SU-DHL-6 (cell line): ENCODE measurements around the gene KLF1.
A peak's percentile ranks its signal among the peaks of the same experiment; 100 is the strongest.

Experiments used
- H2AFZ ChIP-seq: fragments of 200-600 bp; sonication (generic); 2 replicates; pipeline ENCODE4 v1.6.1; 2014; ENCODE audit warnings: low read depth, mild to moderate bottlenecking, moderate library complexity, mixed read lengths, antibody characterized with exemption, low read length; ENCODE audit not compliant: severe bottlenecking
- H3F3A ChIP-seq: fragments of 200-600 bp; shearing (Covaris generic); 2 replicates; pipeline ENCODE4 v1.6.0; 2016; ENCODE audit warnings: antibody characterized with exemption, mild to moderate bottlenecking; ENCODE audit not compliant: insufficient read depth
- H3K27ac ChIP-seq: fragments of 200-600 bp; sonication (generic); 2 replicates; pipeline ENCODE4 v1.5.1; 2016; ENCODE audit warnings: low read depth, mild to moderate bottlenecking, low read length, moderate library complexity, mixed read lengths
- H3K27me3 ChIP-seq: fragments of 200-600 bp; sonication (generic), shearing (Covaris generic); 2 replicates; pipeline ENCODE4 v1.6.0; 2014; ENCODE audit warnings: mild to moderate bottlenecking, low read length
- H3K36me3 ChIP-seq: fragments of 200-600 bp; sonication (generic); 2 replicates; pipeline ENCODE4 v1.6.1; 2014; ENCODE audit warnings: mild to moderate bottlenecking, low read length, mixed read lengths
- H3K4me2 ChIP-seq: fragments of 300-600, 200-600 bp; shearing (Covaris generic), sonication (generic); 2 replicates; pipeline ENCODE4 v1.6.0; 2014; ENCODE audit warnings: low read length, low read depth, mild to moderate bottlenecking; ENCODE audit not compliant: poor library complexity, severe bottlenecking
- H3K4me3 ChIP-seq: fragments of 200-600 bp; sonication (generic); 2 replicates; pipeline ENCODE4 v1.5.1; 2014; ENCODE audit warnings: antibody characterized with exemption, low read length, mild to moderate bottlenecking, mixed read lengths; ENCODE audit not compliant: insufficient read depth, poor library complexity, severe bottlenecking
- H3K79me2 ChIP-seq: fragments of 200-600 bp; sonication (generic); 2 replicates; pipeline ENCODE4 v1.6.1; 2014; ENCODE audit warnings: mild to moderate bottlenecking, low read length, moderate library complexity; ENCODE audit not compliant: insufficient read depth
- H3K9ac ChIP-seq: fragments of 200-600 bp; sonication (generic); 2 replicates; pipeline ENCODE4 v1.7.0; 2014; ENCODE audit warnings: mild to moderate bottlenecking, low read length
- H3K9me2 ChIP-seq: fragments of 200-600 bp; sonication (generic); replicated peaks from 2 replicates; pipeline ENCODE4 v1.6.1; 2014; ENCODE audit warnings: low read length; ENCODE audit not compliant: insufficient read depth
- H3K9me3 ChIP-seq: fragments of 200-600 bp; sonication (generic); 2 replicates; pipeline ENCODE4 v1.6.1; 2014; ENCODE audit warnings: low read length, mixed read lengths; ENCODE audit not compliant: insufficient read depth
- H4K20me1 ChIP-seq: fragments of 200-600 bp; sonication (generic); 2 replicates; pipeline ENCODE4 v1.6.1; 2014; ENCODE audit warnings: low read depth, mild to moderate bottlenecking, antibody characterized with exemption, low read length, moderate library complexity, mixed read lengths
- EZH2phosphoT487 ChIP-seq: fragments of 200-600 bp; sonication (generic), shearing (Covaris generic); conservative IDR thresholded peaks from 2 replicates; pipeline ENCODE4 v1.6.1; 2018; ENCODE audit warnings: mild to moderate bottlenecking, antibody characterized with exemption, low read length, moderate library complexity, mixed read lengths
- TF ChIP-seq, protein P1 (sequence below): fragments of 200-600 bp; sonication (generic); IDR thresholded peaks from one replicate; pipeline ENCODE4 v1.5.1; 2017; ENCODE audit warnings: antibody characterized with exemption, mild to moderate bottlenecking, low read length, moderate library complexity; ENCODE audit not compliant: insufficient read depth, poor library complexity, severe bottlenecking

Gene KLF1

DNA sequence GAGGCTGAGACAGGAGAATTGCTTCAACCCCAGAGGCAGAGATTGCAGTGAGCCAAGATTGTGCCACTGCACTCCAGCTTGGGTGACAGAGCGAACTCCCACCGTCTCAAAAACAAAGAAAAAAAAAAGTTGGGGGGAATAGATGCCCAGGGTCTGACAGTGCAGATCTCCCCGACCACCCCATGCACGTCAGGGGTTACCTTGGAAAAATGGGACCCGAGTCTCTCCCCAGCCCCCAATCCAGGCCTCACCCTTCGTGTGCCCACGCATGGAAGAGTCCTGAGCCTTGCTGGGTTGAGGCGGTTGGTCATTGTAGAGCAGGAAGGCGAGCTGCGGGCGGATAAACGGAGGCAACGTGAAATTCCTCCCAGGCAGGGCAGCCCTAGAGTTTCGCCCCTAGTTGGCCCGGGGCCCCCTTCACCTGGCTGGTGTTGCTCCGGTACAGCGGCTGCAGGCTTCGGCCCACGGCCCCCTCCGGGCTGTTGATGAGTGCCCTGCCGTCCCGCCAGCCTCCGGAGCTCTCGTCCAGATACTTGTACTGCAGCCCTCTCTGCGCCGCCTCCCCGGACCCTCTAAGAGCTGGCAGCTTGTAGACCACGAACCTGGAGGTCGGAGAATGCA is 6.3 kb downstream of the KLF1 start:
- Histone ChIP-seq H3K27me3 (no peaks in the 10 kb centered on the region), H3K79me2 (peaks cover 6% of the 10 kb centered on the region; the same call in 1 of the 2 replicates), H3K9ac (peak overlapping the region; percentile 90), H3K36me3 (no peaks in the 10 kb centered on the region), H3F3A (peaks cover 6% of the 10 kb centered on the region; the same call in 1 of the 2 replicates), H3K27ac (peak overlapping the region; percentile 71), H3K4me3 (peak overlapping the region; percentile 94), H3K9me3 (peaks cover 13% of the 10 kb centered on the region; the same call in 1 of the 2 replicates), H2AFZ (peak overlapping the region; percentile 90), H4K20me1 (no peaks in the 10 kb centered on the region), H3K9me2 (no peaks in the 10 kb centered on the region), H3K4me2 (peak overlapping the region; percentile 65)
- TF ChIP-seq EZH2phosphoT487: no peak
- TF ChIP-seq, protein P1, sequence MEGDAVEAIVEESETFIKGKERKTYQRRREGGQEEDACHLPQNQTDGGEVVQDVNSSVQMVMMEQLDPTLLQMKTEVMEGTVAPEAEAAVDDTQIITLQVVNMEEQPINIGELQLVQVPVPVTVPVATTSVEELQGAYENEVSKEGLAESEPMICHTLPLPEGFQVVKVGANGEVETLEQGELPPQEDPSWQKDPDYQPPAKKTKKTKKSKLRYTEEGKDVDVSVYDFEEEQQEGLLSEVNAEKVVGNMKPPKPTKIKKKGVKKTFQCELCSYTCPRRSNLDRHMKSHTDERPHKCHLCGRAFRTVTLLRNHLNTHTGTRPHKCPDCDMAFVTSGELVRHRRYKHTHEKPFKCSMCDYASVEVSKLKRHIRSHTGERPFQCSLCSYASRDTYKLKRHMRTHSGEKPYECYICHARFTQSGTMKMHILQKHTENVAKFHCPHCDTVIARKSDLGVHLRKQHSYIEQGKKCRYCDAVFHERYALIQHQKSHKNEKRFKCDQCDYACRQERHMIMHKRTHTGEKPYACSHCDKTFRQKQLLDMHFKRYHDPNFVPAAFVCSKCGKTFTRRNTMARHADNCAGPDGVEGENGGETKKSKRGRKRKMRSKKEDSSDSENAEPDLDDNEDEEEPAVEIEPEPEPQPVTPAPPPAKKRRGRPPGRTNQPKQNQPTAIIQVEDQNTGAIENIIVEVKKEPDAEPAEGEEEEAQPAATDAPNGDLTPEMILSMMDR: no peak

DNA sequence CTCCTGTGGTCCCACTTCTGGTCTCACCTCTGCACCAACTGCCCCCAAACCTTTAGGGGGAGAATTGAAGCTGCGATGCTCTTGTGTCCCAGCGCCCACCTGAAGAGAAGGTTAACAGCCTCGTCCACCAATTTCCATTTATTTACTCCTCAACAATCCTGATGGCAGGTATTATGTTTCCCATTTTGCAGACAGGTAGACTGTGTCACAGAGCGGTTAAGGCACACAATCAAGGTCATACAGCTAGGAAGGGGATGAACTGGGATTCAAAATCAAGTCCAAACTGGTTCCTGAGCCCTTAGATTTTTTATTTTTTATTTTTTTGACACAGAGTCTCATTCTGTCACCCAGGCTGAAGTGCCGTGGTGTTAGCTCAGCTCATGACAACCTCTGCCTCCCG is 11.9 kb downstream of the KLF1 start:
- H3K27ac ChIP-seq: no peak overlapping the region
- H3K4me3 ChIP-seq: no peak overlapping the region
- H3K36me3 ChIP-seq: no peaks in the 10 kb centered on the region
- H3K9me3 ChIP-seq: no peaks in the 10 kb centered on the region
- no peak overlapping the region for H3K4me2 ChIP-seq
- no peaks in the 10 kb centered on the region for H3K9me2 ChIP-seq
- no peak overlapping the region for H3K9ac ChIP-seq
- no peaks in the 10 kb centered on the region for H3K27me3 ChIP-seq
- no peaks in the 10 kb centered on the region for H4K20me1 ChIP-seq
- peaks cover 1% of the 10 kb centered on the region; the same call in 1 of the 2 replicates for H3K79me2 ChIP-seq
- H2AFZ ChIP-seq: no peak overlapping the region
- TF ChIP-seq EZH2phosphoT487: no peak
- TF ChIP-seq, protein P1: no peak
- H3F3A ChIP-seq: peaks cover 5% of the 10 kb centered on the region; the same call in 1 of the 2 replicates

DNA sequence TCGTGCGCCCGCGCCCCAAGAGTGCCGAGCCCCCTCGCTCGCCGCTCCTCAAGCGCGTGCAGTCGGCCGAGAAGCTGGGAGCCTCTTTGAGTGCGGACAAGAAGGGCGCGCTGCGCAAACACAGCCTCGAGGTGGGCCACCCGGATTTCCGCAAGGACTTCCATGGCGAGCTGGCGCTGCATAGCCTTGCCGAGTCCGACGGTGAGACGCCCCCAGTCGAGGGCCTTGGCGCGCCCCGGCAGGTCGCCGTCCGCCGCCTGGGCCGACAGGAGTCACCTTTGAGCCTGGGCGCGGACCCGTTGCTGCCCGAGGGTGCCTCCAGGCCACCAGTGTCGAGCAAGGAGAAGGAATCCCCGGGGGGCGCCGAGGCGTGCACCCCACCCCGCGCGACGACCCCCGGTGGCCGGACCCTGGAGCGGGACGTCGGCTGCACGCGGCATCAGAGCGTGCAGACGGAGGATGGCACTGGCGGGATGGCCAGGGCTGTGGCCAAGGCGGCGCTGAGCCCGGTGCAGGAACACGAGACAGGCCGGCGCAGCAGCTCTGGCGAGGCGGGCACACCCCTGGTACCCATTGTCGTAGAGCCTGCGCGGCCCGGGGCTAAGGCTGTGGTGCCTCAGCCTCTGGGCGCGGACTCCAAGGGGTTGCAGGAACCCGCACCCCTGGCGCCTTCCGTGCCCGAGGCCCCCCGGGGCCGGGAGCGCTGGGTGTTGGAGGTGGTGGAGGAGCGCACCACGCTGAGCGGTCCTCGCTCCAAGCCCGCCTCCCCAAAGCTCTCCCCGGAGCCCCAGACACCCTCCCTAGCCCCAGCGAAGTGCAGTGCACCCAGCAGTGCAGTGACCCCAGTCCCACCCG is 12.9 kb downstream of the KLF1 start:
- TF ChIP-seq, protein P1: no peak
- TF ChIP-seq EZH2phosphoT487: no peak
- Histone ChIP-seq H2AFZ (no peak overlapping the region), H3K27ac (no peak overlapping the region), H3K79me2 (no peaks in the 10 kb centered on the region), H3K36me3 (no peaks in the 10 kb centered on the region), H3K27me3 (no peaks in the 10 kb centered on the region), H3F3A (peaks cover 5% of the 10 kb centered on the region; the same call in 1 of the 2 replicates), H3K4me3 (no peak overlapping the region), H3K4me2 (no peak overlapping the region), H3K9ac (no peak overlapping the region), H3K9me2 (no peaks in the 10 kb centered on the region), H4K20me1 (no peaks in the 10 kb centered on the region), H3K9me3 (no peaks in the 10 kb centered on the region)
